GM18870 (cell line): ENCODE measurements around the gene NT5C1A.

Source experiments
- ATAC-seq: cut with Tn5 transposase; IDR thresholded peaks from one replicate; pipeline ENCODE4 v1.9.1; 2021; ENCODE audit warnings: moderate library complexity; ENCODE audit not compliant: unreplicated experiment

Gene NT5C1A

GRCh38 chr1:39639305-39640130 is 32.4 kb downstream of the NT5C1A start, which contains the start of gene HEYL:
TSS of gene HEYL (minus strand) at chr1:39639643. CDS start at chr1:39639625, 18 bp downstream.
- no peak for ATAC-seq

GRCh38 chr1:39638965-39639304 is 33.0 kb downstream of the NT5C1A start:
- no peak for ATAC-seq

- no peak for ATAC-seq
These were observed 34.5 kb downstream of the NT5C1A start for GRCh38 chr1:39637361-39637760.

- ATAC-seq = no peak
These were observed 36.1 kb downstream of the NT5C1A start for GRCh38 chr1:39635871-39636210.

DNA sequence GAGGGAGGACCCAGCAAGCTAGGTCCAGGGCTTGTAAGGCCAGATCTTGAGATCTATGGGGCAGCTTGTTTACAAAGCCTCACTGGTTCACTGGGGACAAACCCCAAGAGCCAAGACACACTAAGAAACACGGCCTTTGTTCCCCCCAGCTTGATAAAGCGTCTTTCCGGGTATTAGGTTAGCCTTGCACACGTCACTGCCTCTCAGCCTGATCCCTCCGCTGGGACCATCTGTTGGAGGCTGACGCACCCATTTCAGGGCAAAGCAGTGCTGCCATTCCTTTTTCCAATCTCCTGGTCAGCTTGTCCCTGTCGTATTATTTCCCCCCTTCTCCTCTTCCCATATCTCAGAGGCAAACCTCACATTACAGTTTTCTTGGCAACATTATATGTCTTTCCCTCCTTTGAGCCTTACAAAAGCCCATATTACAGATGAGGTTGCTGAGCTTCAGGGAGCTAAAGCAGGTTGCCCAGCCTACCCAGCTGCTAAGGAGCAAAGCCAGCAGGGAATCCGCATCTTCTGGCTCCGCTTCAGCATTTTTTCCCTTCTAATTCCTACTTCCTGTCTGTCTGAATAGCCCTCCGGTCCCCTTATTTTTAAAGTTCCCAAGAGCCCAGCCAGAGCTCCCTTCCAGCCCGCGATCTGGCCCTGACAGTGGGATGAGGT is 36.6 kb downstream of the NT5C1A start:
- ATAC-seq = no peak

DNA sequence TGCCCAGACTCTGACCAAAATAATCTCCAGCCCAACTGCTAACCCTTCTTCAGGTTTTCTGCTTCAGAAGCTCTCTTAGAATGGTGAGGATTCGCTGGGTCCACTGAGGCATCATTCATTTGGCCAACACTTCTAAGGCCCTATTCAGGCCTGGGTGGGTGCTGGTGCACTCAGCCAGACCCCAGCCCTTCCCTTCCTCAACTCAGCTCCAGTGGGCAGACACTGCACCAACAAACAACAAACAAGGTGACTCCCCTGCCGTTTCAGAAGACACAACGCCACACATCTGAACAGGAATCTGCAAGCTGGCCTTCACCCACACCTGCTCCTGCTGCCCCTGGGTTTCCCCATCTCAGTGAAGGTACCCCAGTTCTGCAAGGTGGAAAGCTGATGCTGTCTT is 38.5 kb downstream of the NT5C1A start:
- no peak for ATAC-seq

DNA sequence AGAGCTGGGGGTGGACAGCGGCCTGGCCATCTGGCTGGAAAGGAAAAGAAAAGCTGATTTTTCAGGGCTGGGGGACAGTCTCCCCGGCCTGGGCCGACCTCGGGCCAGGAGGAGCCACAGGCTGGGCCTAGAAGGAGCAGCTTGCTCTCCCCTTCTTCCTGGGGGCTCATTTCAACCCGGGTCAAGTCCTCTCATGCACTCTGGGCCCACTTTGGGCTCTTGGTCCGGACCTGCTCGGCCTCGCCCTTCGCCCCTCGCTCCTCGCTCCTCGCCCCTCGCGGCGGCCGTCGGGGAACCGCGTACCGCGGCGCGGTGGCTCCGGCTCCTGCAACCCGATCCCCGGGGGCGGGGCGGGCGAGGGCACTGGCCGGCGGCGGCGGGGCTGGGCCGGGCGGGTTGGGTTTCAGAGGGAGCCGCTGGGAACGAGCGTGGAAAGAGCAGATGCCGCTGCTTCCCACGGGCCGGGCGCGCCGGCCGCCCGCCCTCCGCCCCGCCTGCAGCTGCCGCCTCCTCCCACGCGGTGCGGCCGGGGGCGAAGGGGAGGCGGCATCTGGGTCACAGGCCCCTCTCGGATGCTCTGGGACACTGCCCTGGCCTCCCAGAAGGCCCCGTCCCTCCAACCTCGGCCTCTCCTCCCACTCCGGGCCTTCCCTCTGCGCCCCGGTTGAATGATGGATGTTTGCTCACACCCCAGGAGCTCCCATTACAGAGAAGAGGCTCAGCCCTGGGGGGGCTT is 39.1 kb downstream of the NT5C1A start:
- ATAC-seq = no peak

GRCh38 chr1:39632323-39632681 is 39.6 kb downstream of the NT5C1A start:
- ATAC-seq = no peak

DNA sequence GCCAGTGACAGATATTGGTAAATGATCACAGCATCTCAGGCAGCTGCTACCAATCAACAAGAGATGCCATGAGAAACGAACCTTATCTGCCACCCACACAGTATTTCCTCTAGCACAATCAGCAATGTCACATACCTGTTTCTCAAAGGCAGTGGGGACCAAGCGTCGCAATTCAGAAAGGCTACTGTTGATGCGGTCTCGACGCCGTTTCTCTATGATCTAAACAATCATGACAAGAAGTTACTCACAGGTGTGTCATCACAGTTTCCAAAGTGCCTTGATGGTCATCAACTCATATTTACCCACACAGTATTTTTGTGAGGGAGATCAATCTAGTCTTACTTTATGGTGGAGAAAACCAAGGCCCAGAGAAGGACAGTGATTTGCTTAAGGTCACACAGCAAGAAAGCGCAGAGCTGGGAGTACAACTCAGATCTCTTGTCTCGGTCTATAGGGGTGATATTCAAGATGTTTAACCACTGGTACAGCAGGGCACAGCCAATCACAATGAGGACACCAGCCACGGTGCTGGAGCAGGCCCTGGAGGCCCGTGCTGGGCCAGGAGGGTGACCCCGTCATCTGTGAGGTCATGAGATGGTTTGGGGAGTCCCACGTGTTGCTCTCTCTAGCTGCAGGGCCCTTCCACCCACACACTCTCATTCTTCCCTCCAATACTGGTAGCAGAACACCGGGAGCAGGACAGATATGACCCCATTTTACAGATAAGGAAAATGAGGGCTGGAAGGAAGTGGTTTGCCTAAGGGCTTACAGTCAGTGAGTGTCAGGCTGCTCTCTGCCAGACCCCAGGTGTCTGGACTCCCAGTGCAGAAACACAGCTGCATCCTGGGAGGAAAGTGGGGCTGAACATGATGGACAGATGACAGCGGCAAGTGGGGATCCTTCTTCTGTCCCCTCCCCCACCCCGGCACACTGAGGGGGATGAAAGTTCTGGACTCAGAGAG is 40.3 kb downstream of the NT5C1A start:
- ATAC-seq = no peak

DNA sequence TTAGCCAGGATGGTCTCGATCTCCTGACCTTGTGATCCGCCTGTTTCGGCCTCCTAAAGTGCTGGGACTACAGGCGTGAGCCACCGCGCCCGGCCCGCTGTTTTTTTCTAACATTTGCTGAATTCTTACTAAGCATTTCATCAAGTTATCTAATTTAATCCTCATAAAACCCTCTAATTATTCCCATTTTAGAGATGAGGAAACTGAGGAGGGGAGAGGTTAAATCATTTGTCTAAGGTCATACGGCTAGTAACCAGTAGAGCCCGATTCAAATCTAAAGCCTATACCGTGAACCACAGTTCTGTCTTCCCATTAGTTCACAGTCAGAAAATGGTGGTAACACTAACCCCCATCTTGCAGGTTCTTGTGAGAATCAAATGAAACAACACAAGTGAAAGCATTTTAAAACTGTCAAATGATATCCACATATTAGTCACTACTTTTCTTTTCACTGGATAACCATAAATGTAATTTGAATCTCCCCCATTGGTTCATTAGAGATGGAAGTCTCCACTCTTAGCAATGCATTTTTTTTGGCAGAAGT is 43.0 kb downstream of the NT5C1A start:
- ATAC-seq = no peak

- ATAC-seq = no peak
These were observed 45.3 kb downstream of the NT5C1A start for GRCh38 chr1:39626646-39627045.

DNA sequence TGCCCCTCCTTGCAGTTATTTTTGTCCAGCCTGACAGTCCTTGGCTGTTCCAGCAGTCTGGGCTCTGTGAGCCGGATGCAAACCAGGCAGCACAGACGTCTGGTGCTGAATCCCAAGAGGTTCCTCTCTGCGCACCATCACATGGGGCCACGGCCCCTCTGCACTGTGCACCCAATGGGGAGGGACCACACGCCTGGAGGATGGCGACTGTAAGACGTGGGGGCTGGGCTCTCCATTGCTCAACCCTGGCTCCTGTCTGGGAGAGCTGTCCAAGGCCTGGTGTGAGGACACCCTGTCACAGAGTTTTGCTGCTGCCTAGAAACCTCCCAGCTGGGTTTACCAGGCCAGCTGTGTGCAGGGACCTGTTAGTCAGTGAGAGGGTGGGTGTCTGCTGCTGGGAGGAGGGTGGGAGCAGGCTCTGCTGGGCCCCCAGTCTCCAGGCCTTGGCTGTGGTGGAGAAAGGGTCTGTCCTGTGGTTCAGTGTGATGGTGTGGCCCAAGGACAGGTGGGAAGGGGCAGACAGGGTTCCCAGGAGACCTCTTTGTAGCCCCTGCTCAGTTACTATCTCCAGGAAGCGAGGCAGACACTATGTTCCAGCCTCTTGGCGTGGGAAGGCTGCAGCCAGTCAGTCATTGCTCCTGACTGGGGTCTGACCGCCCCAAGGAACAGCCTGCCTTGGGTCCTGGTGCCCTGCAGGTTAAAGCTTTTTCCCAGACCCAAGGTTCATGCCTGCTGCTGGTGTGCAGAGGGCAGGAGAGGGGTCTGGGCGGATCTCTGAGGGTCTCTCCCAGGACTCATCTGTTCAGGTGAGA is 46.2 kb downstream of the NT5C1A start:
- ATAC-seq = no peak

GRCh38 chr1:39625009-39625408 is 46.9 kb downstream of the NT5C1A start:
- ATAC-seq = no peak

GRCh38 chr1:39623053-39623452 is 48.9 kb downstream of the NT5C1A start:
- no peak for ATAC-seq

- no peak for ATAC-seq
These were observed 49.5 kb downstream of the NT5C1A start for GRCh38 chr1:39622427-39622826.

- ATAC-seq = no peak
These were observed 51.2 kb downstream of the NT5C1A start for GRCh38 chr1:39620659-39621165.

DNA sequence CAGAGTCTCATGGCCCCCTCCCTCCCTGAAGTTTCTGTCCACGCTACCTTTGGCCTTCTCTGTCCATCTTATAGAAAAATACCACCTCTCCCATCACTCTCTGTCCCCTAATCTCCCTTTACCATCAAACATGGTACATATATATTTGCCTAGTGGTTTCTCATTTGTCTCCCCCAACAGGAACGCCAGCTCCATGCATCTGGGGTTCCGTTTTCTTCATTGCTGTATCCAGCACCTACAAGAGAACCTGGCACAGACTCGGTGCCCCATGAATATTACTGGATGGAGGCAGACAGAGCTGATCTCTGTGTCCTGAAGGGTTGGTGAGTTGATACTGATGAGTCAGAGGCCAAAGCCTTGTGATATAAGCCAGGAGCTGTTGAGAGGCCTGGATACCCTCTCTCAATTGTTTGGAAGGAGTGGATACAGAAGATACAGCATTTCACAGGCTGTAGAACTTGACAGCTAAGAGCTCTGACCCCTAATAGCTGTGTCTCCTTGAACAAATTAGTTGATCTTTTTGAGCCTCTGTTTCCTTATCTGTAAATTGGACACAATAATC is 54.3 kb downstream of the NT5C1A start:
- no peak for ATAC-seq

DNA sequence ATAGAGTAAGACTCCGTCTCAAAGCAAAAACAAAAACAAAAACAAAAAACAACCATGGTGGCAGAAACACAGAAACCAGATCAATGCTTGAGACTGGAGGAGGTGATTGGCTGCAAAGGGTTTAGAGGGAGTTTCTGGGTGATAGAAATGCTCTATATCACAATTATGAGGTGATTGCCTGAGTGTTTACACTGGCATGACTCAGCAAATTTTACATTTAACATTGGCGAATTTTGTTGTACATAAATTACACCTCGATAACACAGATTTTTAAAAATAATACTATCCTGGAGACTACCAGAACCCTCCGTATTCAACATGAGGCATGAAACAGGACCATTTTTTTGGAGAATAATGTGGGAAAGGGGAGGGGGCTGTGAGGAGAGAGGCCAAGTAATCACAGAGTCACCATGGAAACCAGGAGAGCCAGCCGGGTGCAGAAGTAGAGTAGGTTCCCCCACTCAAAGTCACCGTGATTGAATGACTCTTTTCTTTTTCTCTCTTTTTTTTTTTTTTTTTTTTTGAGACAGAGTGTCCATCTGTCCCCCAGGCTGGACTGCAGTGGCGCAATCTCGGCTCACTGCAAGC is 56.7 kb downstream of the NT5C1A start:
- ATAC-seq = no peak

DNA sequence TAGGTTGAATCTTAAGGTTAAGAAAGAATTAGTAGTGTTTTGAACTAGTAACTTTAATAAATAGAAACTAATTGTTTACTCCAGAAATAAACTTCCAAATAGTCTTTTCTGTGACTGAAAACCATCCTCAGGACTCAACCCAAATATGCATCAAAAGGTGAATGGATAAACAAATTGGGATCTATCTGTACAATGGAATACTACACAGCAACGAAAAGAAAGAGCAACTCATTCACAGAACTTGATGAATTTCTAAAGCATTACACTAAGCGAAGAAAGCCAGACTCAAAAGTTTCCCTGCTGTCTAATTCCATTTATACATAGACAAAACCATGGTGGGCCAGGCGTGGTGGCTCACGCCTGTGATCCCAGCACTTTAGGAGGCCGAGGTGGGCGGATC is 57.4 kb downstream of the NT5C1A start:
- ATAC-seq = no peak
